Mesendoderm (in vitro differentiated cells): ENCODE data around the gene JMJD1C.
A peak's percentile ranks its signal among the peaks of the same experiment; 100 is the strongest.

Experiments
- DNase-seq: peaks from one replicate; pipeline ENCODE4 v3.0.0; 2013
- H2AK5ac ChIP-seq: 2 replicates; pipeline ENCODE4 v1.6.1; 2013; ENCODE audit warnings: low read length, inconsistent platforms
- H2BK120ac ChIP-seq: 2 replicates; pipeline ENCODE4 v1.6.1; 2013; ENCODE audit warnings: low read depth, mild to moderate bottlenecking, low read length, moderate library complexity, mixed read lengths
- H2BK15ac ChIP-seq: replicated peaks from 2 replicates; pipeline ENCODE4 v1.6.1; 2013; ENCODE audit warnings: low read depth, mild to moderate bottlenecking, moderate library complexity
- H2BK5ac ChIP-seq: 2 replicates; pipeline ENCODE4 v1.6.1; 2013; ENCODE audit warnings: low read length, inconsistent platforms
- H3K18ac ChIP-seq: 2 replicates; pipeline ENCODE4 v1.6.1; 2013; ENCODE audit warnings: mild to moderate bottlenecking, low read length, mixed read lengths
- H3K23ac ChIP-seq: one replicate; pipeline ENCODE4 v1.6.1; 2013; ENCODE audit warnings: low read length
- H3K27ac ChIP-seq: 2 replicates; pipeline ENCODE4 v1.5.1; 2013; ENCODE audit warnings: low read depth, mild to moderate bottlenecking, inconsistent platforms, low read length, moderate library complexity
- H3K27me3 ChIP-seq: 2 replicates; pipeline ENCODE4 v1.6.1; 2013; ENCODE audit warnings: low read length, control low read depth, mild to moderate bottlenecking, inconsistent platforms; ENCODE audit not compliant: insufficient read depth, poor library complexity
- H3K36me3 ChIP-seq: 2 replicates; pipeline ENCODE4 v1.6.1; 2013; ENCODE audit warnings: low read length, inconsistent platforms; ENCODE audit not compliant: control insufficient read depth, insufficient read depth
- H3K4ac ChIP-seq: one replicate; pipeline ENCODE4 v1.6.1; 2013; ENCODE audit warnings: low read depth, mild to moderate bottlenecking, low read length, moderate library complexity
- H3K4me1 ChIP-seq: 2 replicates; pipeline ENCODE4 v1.6.1; 2013; ENCODE audit warnings: low read depth, low read length, inconsistent platforms; ENCODE audit not compliant: control insufficient read depth
- H3K4me2 ChIP-seq: 2 replicates; pipeline ENCODE4 v1.6.1; 2013; ENCODE audit warnings: low read length
- H3K4me3 ChIP-seq: 2 replicates; pipeline ENCODE4 v1.5.1; 2013; ENCODE audit warnings: mild to moderate bottlenecking, low read length
- H3K56ac ChIP-seq: one replicate; pipeline ENCODE4 v1.6.1; 2013; ENCODE audit warnings: low read length
- H3K79me1 ChIP-seq: 2 replicates; pipeline ENCODE4 v1.6.1; 2013; ENCODE audit warnings: low read length, inconsistent platforms
- H3K79me2 ChIP-seq: 2 replicates; pipeline ENCODE4 v1.6.1; 2013; ENCODE audit warnings: mild to moderate bottlenecking, low read length; ENCODE audit not compliant: control insufficient read depth, insufficient read depth
- H3K9ac ChIP-seq: 2 replicates; pipeline ENCODE4 v1.6.1; 2013; ENCODE audit warnings: low read length, inconsistent platforms
- H4K5ac ChIP-seq: one replicate; pipeline ENCODE4 v1.6.1; 2013; ENCODE audit warnings: low read length
- H4K8ac ChIP-seq: one replicate; pipeline ENCODE4 v1.6.1; 2013; ENCODE audit warnings: low read depth, mild to moderate bottlenecking, control low read depth, low read length, moderate library complexity
- WGBS: extraction: QIAGEN DNeasy Blood & Tissue Kit; methylation state at CpG from one replicate; pipeline ENCODE4 v1.1.7; 2013; ENCODE audit warnings: low lambda C conversion rate, missing lambda C conversion rate; ENCODE audit not compliant: insufficient coverage; ENCODE audit errors: extremely low coverage; 5-methylcytosine and 5-hydroxymethylcytosine counted together

Gene JMJD1C

DNA sequence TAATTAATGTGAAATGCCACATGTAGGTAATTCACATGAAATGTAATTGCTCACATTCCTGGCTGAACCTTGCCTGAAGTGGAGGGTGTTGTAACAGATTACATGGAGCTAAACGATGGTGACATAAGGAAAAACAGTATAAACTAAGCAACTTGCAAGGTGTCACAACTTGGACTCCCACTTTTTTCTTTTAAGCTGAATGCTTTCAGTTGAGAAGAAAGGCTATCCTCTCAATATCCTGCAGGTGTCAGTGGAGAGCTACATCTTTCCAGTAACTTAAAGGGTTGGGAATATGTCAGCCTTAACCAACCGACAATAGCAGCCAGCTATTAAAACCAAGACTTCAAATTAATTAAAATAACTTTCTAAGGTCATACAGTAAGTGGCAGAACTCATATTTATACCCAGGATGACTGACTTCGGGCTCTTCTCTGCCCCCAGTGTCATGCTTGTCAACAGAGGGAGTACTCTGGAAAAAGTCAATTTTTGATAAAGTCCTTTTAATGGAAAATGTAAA is 299.0 kb downstream of the JMJD1C start:
- Histone ChIP-seq H3K79me2 (no peaks in the 10 kb centered on the region), H3K4me1 (no peaks in the 10 kb centered on the region), H3K4me2 (no peak overlapping the region), H3K56ac (no peak overlapping the region), H4K5ac (no peak overlapping the region), H3K18ac (no peak overlapping the region), H2AK5ac (no peak overlapping the region), H4K8ac (no peak overlapping the region), H3K27me3 (no peaks in the 10 kb centered on the region), H3K4ac (no peak overlapping the region), H3K23ac (no peak overlapping the region), H3K27ac (no peak overlapping the region), H3K4me3 (no peak overlapping the region), H3K79me1 (no peaks in the 10 kb centered on the region), H3K36me3 (no peaks in the 10 kb centered on the region), H2BK120ac (no peak overlapping the region), H3K9ac (no peak overlapping the region), H2BK5ac (no peak overlapping the region), H2BK15ac (no peak overlapping the region)
- no CpG with 5 or more reads among the region's 3 CpGs for WGBS
- DNase-seq, result peak; percentile 85

- no peak overlapping the region for H2BK5ac ChIP-seq
- no peak for DNase-seq
- H4K8ac ChIP-seq, result no peak overlapping the region
- H3K27ac ChIP-seq, result no peak overlapping the region
- H2BK15ac ChIP-seq, result no peak overlapping the region
- H3K23ac ChIP-seq, result no peak overlapping the region
- no peak overlapping the region for H3K4me3 ChIP-seq
- no peak overlapping the region for H3K18ac ChIP-seq
- H3K56ac ChIP-seq, result no peak overlapping the region
- WGBS, result no CpG with 5 or more reads among the region's 7 CpGs
- H4K5ac ChIP-seq, result no peak overlapping the region
- no peaks in the 10 kb centered on the region for H3K4me1 ChIP-seq
- no peaks in the 10 kb centered on the region for H3K36me3 ChIP-seq
- no peak overlapping the region for H3K4ac ChIP-seq
- no peaks in the 10 kb centered on the region for H3K27me3 ChIP-seq
- H3K79me2 ChIP-seq, result no peaks in the 10 kb centered on the region
- H2BK120ac ChIP-seq, result no peak overlapping the region
- no peak overlapping the region for H2AK5ac ChIP-seq
- H3K4me2 ChIP-seq, result no peak overlapping the region
- no peak overlapping the region for H3K9ac ChIP-seq
- H3K79me1 ChIP-seq, result no peaks in the 10 kb centered on the region
These were observed 300.5 kb downstream of the JMJD1C start for GRCh38 chr10:63165249-63165648.

GRCh38 chr10:63164166-63164623 is 301.6 kb downstream of the JMJD1C start:
- H3K27ac ChIP-seq, result no peak overlapping the region
- no peak overlapping the region for H4K8ac ChIP-seq
- DNase-seq, result no peak
- no peak overlapping the region for H2BK15ac ChIP-seq
- no peak overlapping the region for H2AK5ac ChIP-seq
- no peak overlapping the region for H3K56ac ChIP-seq
- H3K79me1 ChIP-seq, result no peaks in the 10 kb centered on the region
- no CpG with 5 or more reads among the region's 2 CpGs for WGBS
- H4K5ac ChIP-seq, result no peak overlapping the region
- no peaks in the 10 kb centered on the region for H3K36me3 ChIP-seq
- no peak overlapping the region for H3K4me3 ChIP-seq
- no peaks in the 10 kb centered on the region for H3K27me3 ChIP-seq
- no peak overlapping the region for H3K23ac ChIP-seq
- H3K9ac ChIP-seq, result no peak overlapping the region
- no peak overlapping the region for H3K4ac ChIP-seq
- no peak overlapping the region for H3K4me2 ChIP-seq
- no peak overlapping the region for H3K18ac ChIP-seq
- H2BK120ac ChIP-seq, result no peak overlapping the region
- no peak overlapping the region for H2BK5ac ChIP-seq
- no peaks in the 10 kb centered on the region for H3K79me2 ChIP-seq
- no peaks in the 10 kb centered on the region for H3K4me1 ChIP-seq

DNA sequence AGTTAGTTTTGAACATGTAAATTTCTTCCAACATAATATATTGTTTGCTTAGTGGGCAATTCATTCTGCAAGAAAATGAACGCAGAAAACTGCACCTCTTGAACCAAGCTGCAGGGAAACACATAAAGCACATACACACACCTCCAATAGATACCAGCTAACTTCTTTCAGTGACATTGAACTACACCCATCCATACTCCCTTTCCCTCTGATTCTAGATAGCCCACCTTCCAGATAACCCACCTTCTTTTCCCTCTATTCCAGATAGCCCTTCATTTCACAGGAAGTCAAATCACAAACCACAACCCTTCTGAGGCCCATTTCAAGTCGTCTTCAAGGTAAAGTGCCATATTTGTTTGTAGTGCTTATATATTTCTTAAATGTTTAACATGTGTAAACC is 304.2 kb downstream of the JMJD1C start:
- H3K36me3 ChIP-seq, result no peaks in the 10 kb centered on the region
- no peaks in the 10 kb centered on the region for H3K4me1 ChIP-seq
- no peak overlapping the region for H2BK15ac ChIP-seq
- DNase-seq, result no peak
- H3K27ac ChIP-seq, result no peak overlapping the region
- no peak overlapping the region for H2BK120ac ChIP-seq
- no peak overlapping the region for H3K18ac ChIP-seq
- H3K4ac ChIP-seq, result no peak overlapping the region
- H4K8ac ChIP-seq, result no peak overlapping the region
- H3K79me2 ChIP-seq, result no peaks in the 10 kb centered on the region
- H3K9ac ChIP-seq, result no peak overlapping the region
- H3K56ac ChIP-seq, result no peak overlapping the region
- no peak overlapping the region for H4K5ac ChIP-seq
- H3K27me3 ChIP-seq, result no peaks in the 10 kb centered on the region
- no CpG with 5 or more reads among the region's 2 CpGs for WGBS
- no peak overlapping the region for H3K23ac ChIP-seq
- no peak overlapping the region for H2AK5ac ChIP-seq
- no peak overlapping the region for H3K4me2 ChIP-seq
- no peak overlapping the region for H2BK5ac ChIP-seq
- no peak overlapping the region for H3K4me3 ChIP-seq
- H3K79me1 ChIP-seq, result no peaks in the 10 kb centered on the region

DNA sequence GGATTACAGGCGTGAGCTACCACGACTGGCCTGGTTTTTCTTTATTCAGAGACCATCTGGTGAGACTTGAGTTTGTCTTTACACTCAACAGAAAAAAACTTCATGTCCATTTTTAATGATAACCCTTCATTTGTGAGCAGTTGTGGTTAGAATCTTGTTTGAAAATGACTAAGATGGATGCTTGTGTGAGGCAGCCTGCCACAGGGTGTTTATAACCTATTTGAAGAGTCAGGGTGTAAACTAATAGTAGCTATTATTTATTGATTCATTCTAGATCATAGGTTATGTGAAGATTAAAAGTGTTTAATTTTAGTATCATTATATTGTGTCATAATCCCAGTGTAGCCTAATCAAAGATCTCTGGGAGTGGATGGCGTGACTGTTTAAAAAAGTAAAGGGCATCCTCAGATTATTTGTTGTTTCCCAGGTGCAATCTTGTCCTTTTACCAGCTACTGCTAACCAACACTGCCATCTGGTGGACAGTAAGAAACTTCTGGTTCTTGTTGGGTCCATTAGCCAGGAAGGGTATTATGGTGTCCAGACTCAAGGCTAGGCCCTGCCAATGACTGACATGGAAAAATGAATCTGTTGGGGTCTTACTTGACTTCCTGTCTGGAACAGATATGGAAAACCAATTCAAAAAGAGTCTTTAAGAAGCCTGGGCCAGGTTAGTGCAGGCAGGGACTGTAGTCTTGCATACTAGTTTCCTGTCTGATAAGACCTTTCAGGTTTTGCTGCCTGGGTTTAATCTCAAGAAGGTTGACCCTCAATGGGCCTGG is 307.7 kb downstream of the JMJD1C start:
- Histone ChIP-seq H3K56ac (no peak overlapping the region), H4K5ac (no peak overlapping the region), H3K4me2 (no peak overlapping the region), H3K18ac (no peak overlapping the region), H3K4me3 (no peak overlapping the region), H2BK120ac (no peak overlapping the region), H3K79me1 (no peaks in the 10 kb centered on the region), H3K27me3 (no peaks in the 10 kb centered on the region), H3K9ac (no peak overlapping the region), H4K8ac (no peak overlapping the region), H3K79me2 (no peaks in the 10 kb centered on the region), H3K4me1 (no peaks in the 10 kb centered on the region), H3K36me3 (no peaks in the 10 kb centered on the region), H3K23ac (no peak overlapping the region), H2BK5ac (no peak overlapping the region), H2AK5ac (no peak overlapping the region), H2BK15ac (no peak overlapping the region), H3K4ac (no peak overlapping the region), H3K27ac (no peak overlapping the region)
- WGBS, result no CpG with 5 or more reads among the region's 3 CpGs
- DNase-seq, result peak; percentile 93

- Histone ChIP-seq H3K27ac (no peak overlapping the region), H3K36me3 (peaks cover 1% of the 10 kb centered on the region), H3K4me1 (no peaks in the 10 kb centered on the region), H4K5ac (no peak overlapping the region), H3K56ac (no peak overlapping the region), H3K4me2 (no peak overlapping the region), H3K4me3 (no peak overlapping the region), H3K18ac (no peak overlapping the region), H3K9ac (no peak overlapping the region), H3K4ac (no peak overlapping the region), H2BK120ac (no peak overlapping the region), H3K79me1 (no peaks in the 10 kb centered on the region), H4K8ac (no peak overlapping the region), H2BK15ac (no peak overlapping the region), H3K79me2 (no peaks in the 10 kb centered on the region), H3K27me3 (no peaks in the 10 kb centered on the region), H2AK5ac (no peak overlapping the region), H3K23ac (no peak overlapping the region), H2BK5ac (no peak overlapping the region)
- DNase-seq, result no peak
- no CpG with 5 or more reads among the region's 2 CpGs for WGBS
These were observed 309.5 kb downstream of the JMJD1C start for GRCh38 chr10:63156236-63156635.
